GM19035 (cell line): ENCODE results near the gene UBL3.

Experiments used
- ATAC-seq: cut with Tn5 transposase; IDR thresholded peaks from one replicate; pipeline ENCODE4 v1.9.1; 2021; ENCODE audit not compliant: unreplicated experiment

UBL3 gene, protein sequence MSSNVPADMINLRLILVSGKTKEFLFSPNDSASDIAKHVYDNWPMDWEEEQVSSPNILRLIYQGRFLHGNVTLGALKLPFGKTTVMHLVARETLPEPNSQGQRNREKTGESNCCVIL

DNA sequence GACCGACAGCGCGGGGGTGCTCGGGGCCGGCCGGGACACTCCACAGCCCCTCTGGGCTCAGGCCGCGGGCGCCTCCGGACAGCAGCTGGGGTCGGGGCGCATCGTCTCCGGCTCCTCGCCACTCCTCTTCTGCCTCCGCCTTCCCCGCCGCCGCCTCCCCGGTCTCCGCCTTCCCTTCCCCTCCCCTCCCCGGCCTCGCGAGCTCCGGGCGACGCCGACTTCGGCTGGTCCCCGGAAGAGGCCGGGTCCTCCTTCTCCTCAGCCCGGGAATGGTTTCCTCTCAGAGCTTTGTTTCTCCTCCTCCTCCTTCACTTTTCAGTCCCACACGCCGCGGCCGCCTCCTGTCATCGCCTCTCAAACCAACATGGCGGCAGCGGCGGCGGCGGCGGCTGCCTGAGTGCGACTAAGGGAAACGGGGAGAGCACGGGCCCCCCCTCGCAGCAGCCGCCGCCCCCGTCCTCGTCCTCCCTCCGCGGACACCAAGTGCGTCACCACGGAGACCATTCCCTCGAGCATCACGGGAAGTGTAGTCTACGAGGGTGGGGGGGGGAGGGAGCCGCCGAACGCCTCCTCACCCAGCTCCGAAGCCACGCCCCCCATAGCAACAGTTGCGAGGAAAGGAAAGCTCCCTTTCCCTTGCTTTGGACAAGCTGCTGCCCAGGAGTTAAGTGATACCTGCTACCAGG lies at the start of gene UBL3:
Gene UBL3 (minus strand): TSS at position 405 of the 686 bp plus-strand sequence. CDS start 1,079 bp downstream, outside the sequence.
- peak; percentile 83 for ATAC-seq

DNA sequence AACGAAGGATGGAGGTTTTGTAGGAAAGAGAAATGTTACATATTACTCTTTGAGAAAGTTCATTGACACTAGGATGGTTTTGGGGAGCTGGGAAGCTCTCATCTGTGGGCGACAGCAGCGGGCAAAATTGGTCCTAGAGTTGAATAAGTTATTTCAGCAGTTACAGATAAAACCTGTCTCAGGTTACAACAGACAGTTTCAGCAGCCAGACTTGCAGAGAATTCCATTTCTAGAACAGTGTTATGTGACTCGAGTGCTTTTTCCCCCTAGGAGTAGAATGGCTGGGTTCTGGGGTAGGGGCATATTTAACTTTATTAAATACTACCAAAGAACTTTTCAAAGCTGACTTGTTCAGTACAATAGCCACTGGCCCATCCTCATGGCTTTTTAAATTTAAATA lies 46.7 kb upstream of the UBL3 start:
- no peak for ATAC-seq

DNA sequence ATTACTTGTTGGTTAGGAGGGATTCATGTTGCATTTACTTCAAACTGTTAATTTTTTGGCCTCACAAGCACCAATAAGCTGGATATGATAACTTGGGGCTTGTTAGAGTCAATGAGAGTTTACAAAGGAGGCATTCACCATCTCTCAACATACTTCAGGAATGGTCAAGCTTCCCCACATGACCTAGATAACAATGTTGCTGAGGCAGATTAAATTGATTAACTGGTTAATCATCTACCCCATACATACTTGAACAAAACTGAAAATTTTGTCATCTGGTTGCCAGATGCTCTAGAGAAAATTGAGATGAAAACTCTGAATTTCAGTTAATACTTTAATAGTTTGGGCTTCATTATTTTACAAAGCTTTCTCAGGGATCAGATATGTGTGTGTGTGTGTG lies 43.0 kb upstream of the UBL3 start:
- ATAC-seq = no peak

DNA sequence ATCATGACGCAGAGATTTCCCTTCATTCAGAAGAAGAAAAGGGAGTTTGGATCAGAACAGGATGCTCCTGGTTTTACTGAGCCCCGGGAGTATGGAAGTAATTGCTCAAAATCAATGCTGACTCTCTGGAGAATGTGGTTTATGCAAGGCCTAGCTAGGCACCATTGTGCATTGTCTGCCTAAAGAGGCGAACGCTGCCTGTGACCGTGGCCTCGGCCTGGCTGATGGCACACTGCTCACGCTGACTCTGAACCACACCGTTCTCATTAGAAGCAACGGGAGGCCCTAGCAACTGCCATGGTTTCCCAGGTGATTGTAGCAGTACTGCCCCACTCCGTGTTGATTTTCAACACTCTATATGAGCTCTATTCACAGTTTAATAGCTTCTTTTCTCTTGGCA lies 41.7 kb upstream of the UBL3 start:
- ATAC-seq = no peak

DNA sequence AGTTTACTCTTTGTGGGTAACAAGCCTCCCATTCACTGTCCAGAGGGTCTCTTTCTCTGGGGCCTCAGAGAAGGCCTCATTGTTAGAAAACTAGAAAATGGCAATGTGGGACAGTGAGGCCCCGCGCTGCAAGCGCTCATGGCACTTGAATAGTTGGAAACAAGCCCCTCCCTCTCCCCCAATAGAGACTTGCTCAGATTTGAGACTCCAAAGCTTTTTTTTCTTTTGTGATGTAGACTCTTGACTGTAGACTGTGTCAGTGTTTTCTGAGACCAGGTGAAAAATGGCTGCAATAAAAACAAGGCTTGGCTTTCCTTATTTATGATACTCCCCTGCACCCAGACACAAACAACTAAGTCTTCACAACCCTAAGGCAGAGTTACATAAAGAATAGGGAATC lies 38.7 kb upstream of the UBL3 start:
- ATAC-seq = no peak

DNA sequence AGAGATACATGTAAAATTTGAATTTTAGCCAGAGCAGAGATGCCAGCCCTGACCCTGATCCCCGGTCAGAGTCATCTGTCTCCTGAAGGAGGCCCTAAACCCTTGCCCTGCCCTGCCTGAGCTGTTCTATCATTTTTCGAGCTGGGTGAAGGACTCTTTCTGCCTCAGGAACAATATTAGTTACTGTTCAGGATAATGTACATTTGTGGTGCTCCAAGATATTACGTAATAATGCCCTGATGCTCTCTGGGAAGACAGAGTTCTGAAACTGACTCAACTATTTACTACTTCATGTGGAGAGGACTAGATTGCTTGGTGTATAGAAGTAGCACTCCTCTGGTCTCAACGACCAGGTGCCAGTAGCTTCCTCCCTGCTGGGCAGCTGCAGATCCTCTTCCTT lies 37.9 kb upstream of the UBL3 start:
- no peak for ATAC-seq

DNA sequence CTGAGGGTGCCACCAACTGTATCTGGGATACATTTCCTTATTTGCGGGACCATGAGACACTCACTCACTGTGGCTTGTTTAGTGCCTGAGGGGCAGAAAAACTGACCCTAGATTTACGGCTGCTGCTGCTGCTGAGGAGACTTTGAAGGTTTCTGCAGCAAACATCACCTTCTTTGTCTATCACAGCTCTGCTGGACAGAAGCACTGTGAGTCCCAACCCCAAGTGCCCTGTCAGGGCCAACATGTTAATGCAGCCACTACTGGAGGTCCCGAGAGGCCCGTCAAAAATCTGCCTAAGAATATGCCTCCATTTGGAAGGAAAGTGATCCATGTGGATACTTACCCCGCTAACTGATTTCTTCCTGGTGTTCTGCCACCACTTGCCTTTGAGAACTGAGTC lies 37.3 kb upstream of the UBL3 start:
- no peak for ATAC-seq

DNA sequence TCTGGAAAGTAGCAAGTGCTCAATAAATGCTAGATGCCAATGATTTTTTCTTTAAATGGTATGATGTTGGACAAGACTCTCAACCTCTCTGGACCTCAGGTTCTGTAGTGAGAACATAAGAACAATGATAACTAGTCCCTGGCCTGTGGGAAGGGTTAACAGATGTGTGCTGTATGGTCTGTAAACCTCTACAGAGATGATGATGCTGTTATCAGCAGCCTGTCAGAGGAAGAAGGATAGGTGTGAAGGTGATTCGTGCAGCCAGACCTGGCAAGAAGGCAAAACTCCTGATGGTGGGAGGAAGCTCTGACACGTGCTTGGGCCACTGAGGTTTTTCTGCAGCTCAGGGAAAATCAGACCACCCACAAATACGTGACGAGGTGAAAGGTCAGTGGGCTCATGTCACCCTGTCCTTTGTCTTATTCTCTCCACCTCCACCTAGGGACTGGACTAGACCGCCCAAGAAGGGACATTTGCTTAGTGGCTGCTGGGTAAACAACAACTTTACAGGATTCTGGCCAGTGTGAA lies 36.7 kb upstream of the UBL3 start:
- no peak for ATAC-seq

DNA sequence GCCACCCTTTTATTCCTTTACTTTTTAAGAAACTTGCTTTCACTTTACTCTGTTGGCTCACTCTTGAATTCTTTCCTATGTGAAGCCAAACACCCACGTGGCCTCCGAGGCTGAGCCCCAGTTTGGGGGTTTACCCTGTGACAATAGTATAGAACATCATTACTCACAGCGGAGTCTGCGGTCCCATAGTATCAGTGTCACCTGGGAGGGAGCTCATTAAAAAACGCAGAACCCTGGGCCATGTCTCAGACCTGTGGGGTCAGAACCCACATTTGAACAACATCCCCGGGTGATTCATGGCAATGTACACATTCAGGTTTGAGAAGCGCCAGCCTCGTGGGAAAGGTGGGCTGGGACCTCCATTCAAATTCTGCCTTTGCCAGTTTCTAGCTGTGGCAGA lies 36.0 kb upstream of the UBL3 start:
- no peak for ATAC-seq

DNA sequence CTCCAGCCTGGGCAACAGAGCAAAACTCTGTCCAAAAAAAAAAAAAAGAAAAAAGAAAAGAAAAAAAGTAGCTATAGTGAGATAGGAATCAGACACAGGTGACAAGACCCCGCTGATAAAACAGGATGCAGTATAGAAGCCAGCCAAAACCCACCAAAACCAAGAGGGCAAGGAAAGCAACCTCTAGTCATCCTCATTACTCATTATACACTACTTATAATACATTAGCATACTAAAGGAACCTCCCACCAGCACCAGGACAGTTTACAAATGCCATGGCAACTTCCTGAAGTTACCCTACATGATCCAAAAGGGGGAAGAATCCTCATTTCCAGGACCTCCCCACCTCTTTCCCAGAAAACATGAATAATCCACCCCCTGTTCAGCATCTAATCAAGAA lies 35.6 kb upstream of the UBL3 start:
- no peak for ATAC-seq

DNA sequence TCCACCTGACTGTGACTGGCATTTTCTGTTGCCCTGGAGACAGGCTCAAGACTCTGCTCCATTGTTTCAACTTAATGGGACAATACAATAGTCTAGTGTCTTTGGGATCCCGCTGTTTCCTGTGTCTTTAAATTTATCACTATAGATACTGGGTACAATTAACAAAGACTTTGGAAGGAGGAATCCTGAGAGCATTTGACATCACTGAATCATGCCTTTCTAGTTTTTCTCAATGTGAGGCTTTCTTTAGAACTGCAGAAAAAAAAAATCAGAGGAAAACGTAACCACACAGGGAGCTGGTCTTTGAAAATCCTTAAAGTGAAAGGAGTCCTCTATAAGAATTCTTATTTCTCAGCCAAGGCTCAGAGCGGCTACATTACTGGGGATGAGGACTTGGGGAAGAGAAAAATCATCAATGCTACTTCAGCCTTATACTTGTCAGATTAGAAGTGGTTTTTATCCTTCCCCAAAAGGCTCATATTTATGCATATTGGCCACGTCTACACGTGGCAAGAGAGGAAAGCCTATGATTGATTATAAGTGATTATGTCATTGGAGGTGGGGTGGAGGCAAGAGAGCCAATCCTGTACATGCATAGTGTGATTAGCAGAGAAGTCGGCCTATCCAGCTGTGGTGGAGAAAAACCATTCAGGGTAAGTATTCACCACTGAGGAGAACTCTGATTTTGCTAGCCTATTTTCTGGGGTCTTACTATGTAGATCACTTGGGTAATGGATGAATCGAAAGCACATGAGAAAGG lies 34.4 kb upstream of the UBL3 start:
- ATAC-seq = no peak

DNA sequence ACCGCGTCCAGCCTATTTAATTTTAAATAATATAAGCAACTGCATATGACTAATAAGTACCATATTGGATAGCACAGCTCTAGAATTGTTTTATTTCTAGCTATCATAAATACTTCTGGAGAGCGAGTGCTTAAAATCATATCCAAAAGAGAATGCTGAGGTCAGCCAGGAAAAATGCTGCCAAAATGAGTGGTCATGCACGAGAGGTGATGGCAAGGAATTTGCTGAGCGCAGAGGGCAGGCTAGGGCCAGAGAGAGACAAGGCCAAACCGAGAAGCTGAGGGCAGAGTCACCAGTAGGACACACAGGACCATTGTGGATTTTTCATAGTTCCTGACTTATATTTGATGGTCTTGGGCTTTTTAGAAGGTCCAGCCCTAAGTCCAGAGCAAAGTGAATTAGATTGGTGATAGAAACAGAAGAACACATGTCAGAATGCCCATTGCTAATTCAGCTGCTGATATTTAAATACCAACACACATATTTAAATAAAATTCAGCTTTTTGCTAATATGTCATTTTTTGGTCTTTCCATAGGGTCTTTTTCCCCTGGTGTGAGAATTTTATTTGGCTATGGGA lies 33.6 kb upstream of the UBL3 start:
- ATAC-seq = no peak

DNA sequence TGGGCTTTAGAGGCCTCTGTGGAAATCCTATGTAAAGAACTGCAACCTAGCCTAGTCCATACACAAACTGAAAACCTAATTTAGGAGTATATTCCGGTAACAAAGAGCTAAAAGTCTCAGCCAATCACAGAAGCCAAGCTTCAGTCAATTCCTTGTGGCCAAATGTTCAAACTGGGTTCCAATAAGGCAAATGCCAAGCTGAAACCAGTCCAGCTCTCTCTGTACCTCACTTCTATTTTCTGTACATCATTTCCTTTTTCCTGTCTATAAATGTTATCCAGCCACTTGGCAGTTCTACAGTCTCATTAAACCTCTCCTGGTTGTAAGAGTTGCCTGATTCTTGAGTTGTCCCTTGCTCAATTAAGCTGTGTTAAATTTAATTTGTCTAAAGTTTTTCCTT lies 31.7 kb upstream of the UBL3 start:
- ATAC-seq = no peak

DNA sequence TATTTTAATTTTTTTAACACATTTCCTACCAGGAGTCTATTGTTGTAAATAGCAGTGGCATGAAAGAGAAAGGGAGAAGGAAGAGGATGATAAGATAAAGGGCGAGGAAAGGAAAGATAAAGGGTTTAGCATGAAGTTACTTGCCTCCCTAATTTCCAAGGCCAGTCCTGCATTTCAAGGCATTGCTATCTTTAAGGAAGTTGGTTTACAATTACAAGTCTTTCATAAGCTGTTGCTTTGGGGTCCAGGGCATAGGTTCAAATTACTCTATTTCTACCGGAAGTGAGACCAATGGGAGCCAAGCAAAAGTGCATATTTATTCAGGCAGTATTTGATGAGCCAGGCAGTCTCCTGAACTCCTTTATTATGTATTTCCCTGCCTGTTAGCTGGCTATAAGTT lies 27.7 kb upstream of the UBL3 start:
- ATAC-seq = no peak

DNA sequence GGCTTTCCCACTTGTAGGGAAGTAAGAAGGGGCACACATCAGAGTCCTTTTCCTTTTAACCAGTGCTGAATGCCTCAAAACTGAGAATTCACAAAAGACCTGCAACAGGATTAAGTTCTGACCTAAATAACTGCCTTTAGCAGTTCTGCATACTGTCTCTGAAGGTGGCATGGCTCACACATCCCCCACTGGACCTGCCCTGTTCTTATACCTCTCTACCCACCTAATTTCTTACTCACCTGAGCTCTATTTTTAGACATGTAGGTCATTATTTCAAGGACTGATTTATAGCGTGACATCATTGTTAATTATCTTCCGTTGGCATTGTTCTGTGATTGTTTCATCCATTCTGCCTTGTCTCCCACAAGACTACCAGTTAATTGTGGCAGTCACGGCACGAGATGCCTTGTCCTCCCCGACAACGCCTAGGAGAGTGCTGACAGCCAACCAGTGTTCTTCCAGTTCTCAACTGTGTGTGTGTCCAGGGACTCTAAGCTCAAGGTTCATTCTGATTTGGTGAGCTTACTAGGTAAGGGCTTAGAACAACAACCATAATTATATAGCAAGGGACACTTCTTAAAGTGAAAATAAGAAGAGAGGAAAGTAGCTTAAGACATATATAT lies 27.1 kb upstream of the UBL3 start:
- ATAC-seq = no peak

DNA sequence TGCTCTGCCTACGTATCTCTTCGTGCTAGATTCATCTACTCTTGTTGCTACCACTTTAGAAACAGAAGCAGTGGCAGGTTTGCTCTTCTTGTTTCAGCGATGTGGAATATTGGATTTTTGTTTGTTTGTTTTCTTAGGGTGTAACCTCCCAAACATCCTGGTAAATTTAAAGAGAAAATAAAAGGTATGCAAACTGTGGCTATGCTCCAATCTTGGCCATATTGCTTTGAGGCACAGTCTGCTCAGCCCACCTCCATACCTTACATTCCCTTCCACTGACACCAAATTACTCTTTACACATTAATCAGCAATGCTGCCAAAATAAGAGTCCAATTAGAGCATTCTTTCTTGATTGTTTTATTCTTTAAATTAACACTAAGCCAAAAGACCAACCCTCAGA lies 25.2 kb upstream of the UBL3 start:
- no peak for ATAC-seq

DNA sequence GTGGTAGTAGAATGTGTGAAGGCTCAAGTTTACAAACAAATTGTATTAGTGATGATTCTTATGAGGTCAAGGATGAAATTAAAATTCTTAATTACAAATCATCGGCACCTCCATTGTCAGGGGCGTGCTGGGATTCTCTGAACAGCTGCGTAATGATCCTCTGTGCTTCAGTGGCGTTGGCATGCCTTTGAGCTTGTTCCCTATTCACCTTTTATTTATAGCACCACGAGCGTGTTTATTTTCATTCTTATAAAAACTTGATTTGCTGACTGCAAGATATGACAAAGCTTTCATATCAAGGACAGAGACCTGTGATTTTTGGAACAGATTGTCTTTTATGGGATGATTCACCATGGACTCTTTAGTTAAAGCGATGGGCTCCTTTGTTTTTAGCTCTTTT lies 18.2 kb upstream of the UBL3 start:
- no peak for ATAC-seq

DNA sequence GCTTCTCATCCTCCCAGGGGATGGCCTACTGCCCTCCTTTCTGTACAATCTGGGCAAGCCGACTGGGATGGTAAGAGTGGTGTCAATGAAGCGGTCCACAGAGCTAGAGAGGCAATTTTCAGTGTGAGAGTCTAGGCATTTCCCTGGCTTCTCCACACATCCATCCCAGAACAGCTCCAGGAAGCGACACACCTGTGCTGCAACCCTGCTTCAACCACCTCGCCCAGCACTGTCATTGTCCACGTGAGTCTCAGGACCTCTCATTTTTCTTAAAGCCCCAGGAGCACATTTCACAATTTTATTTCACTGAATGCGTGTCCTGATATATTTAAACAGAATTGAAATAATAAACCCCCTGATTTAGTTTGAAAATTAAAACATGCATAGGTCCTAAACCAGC lies 15.5 kb upstream of the UBL3 start:
- no peak for ATAC-seq

DNA sequence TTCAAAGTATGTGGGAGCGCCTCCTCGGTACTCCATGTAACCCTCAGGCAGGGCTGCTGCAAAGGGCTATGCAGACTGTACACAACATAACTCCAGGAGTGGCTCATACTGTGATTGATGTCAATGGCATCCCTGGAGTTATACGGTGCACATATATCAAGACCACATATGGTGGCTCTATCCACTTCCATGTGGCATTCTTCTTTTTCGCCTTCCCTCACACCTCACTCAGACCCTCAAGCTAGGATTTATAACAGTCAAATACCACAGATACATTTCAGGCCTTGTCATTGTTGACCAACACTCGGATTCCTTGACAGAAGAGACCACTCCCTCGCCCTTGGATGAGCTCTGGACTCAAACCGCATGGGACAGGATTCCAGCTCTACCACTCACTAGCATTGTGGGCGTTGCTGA lies 11.3 kb upstream of the UBL3 start:
- no peak for ATAC-seq

DNA sequence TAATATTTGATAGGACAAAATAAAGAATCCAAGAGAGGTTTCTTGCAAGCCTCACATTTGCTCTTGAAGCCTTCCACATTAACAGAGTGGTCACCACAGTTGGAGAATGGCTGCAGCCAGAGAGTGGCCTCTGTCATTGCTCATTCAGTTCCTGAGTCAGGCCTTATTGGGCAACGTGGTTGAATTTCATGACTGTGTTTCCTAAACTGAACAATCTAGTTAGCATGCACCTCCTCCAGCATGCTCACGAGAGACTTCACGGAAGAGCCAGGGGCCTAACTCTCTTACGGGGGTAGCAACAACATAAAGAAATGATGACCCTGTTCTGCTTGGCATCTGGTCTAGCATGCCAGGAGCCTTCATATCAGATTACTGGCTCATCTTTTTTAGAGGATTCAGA lies 9.6 kb upstream of the UBL3 start:
- no peak for ATAC-seq

DNA sequence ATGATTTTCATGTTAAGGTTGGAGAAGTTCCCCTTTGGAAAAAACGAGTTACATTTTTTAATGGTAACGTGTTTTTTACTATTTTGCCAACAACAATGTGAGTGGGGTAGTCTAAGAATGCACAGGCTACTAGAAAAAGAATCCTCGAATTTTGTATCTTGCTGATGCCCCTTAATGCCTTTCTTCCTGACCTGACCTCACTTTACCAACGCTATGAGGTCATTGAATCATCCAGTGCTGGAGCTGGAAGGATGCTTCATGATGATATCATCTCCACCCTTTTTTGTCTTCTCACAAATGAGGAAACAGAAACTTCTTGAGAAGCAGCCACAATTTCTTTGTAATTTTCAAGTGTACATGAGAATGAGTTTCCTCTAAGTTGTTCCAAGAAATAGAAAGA lies 8.2 kb upstream of the UBL3 start:
- no peak for ATAC-seq
